GM12892 (cell line): Measurements from ENCODE around the gene FMN2. TPM values are rescaled to one million over a fixed set of nuclear protein-coding genes. Genes with fewer than 3 reads are reported as not detected.

Experiments
- DNase-seq: peaks from one replicate; pipeline ENCODE4 v3.0.0; 2011; ENCODE audit not compliant: insufficient read length
- FAIRE-seq: peaks from 2 replicates; lab custom pipeline; 2011; peaks lifted over from hg19 to GRCh38; lab: Jason Lieb, UNC
- POLR2A ChIP-seq: IDR thresholded peaks from 2 replicates; pipeline ENCODE4 v1.6.1; 2011; ENCODE audit warnings: low read depth, low read length, control low read depth
- POLR2AphosphoS5 ChIP-seq: IDR thresholded peaks from 2 replicates; pipeline ENCODE4 v1.6.1; 2011; ENCODE audit warnings: low read depth, low read length, control low read depth
- TAF1 ChIP-seq: IDR thresholded peaks from 2 replicates; pipeline ENCODE4 v1.6.1; 2011; ENCODE audit warnings: low read depth, mild to moderate bottlenecking, control low read depth, low read length, borderline replicate concordance
- polyA plus RNA-seq: library from polyadenylated mRNA; unstranded; fragments of >200 nt; gene quantifications from one replicate; pipeline ENCODE4 v1.2.1, GENCODE V29; 2012; ENCODE audit warnings: missing spikeins, inconsistent platforms; ENCODE audit not compliant: missing spikeins

FMN2 gene
- polyA plus RNA-seq, result not detected

- FAIRE-seq (no peak), DNase-seq (peak; percentile 15)
- TF ChIP-seq POLR2A, result no peak
Observed at GRCh38 chr1:240091614-240092300, at the start of gene FMN2. Gene FMN2, plus strand, starts transcription at chr1:240091883. Its CDS starts 227 bp downstream, at chr1:240092110.

- no peak for TF ChIP-seq TAF1
- TF ChIP-seq POLR2AphosphoS5, result no peak
- no peak for TF ChIP-seq POLR2A
- FAIRE-seq, result no peak
- no peak for DNase-seq
Observed at GRCh38 chr1:240044620-240045019, 47.1 kb upstream of the FMN2 start.

- no peak for TF ChIP-seq TAF1
- TF ChIP-seq POLR2AphosphoS5, result no peak
- no peak for TF ChIP-seq POLR2A
- FAIRE-seq (no peak), DNase-seq (no peak)
Observed at GRCh38 chr1:240046000-240046399, 45.7 kb upstream of the FMN2 start.

GRCh38 chr1:240054109-240054701 is 37.5 kb upstream of the FMN2 start:
- DNase-seq (no peak), FAIRE-seq (no peak)
- no peak for TF ChIP-seq TAF1

- DNase-seq (no peak), FAIRE-seq (no peak)
- TF ChIP-seq POLR2AphosphoS5 (no peak), TAF1 (no peak), POLR2A (no peak)
Observed at GRCh38 chr1:240055936-240056335, 35.7 kb upstream of the FMN2 start.

GRCh38 chr1:240056350-240056749 is 35.3 kb upstream of the FMN2 start:
- DNase-seq (no peak), FAIRE-seq (no peak)
- TF ChIP-seq TAF1, result no peak
- no peak for TF ChIP-seq POLR2A
- TF ChIP-seq POLR2AphosphoS5, result no peak

GRCh38 chr1:240058049-240058448 is 33.6 kb upstream of the FMN2 start:
- FAIRE-seq, result no peak
- TF ChIP-seq POLR2AphosphoS5, result no peak
- no peak for TF ChIP-seq TAF1
- no peak for TF ChIP-seq POLR2A
- DNase-seq, result no peak

GRCh38 chr1:240068961-240069360 is 22.7 kb upstream of the FMN2 start:
- FAIRE-seq (no peak), DNase-seq (no peak)
- no peak for TF ChIP-seq POLR2AphosphoS5
- TF ChIP-seq POLR2A, result no peak
- TF ChIP-seq TAF1, result no peak

- FAIRE-seq (no peak), DNase-seq (no peak)
- TF ChIP-seq POLR2A (no peak), POLR2AphosphoS5 (no peak), TAF1 (no peak)
Observed at GRCh38 chr1:240070188-240070587, 21.5 kb upstream of the FMN2 start.

- no peak for DNase-seq
- FAIRE-seq, result no peak
- no peak for TF ChIP-seq TAF1
- no peak for TF ChIP-seq POLR2A
- TF ChIP-seq POLR2AphosphoS5, result no peak
Observed at GRCh38 chr1:240073097-240073496, 18.6 kb upstream of the FMN2 start.

GRCh38 chr1:240074422-240074821 is 17.3 kb upstream of the FMN2 start:
- DNase-seq (no peak), FAIRE-seq (no peak)
- TF ChIP-seq POLR2AphosphoS5, result no peak
- TF ChIP-seq TAF1, result no peak
- TF ChIP-seq POLR2A, result no peak

GRCh38 chr1:240074908-240075307 is 16.8 kb upstream of the FMN2 start:
- FAIRE-seq, result no peak
- DNase-seq, result no peak
- TF ChIP-seq POLR2A (no peak), POLR2AphosphoS5 (no peak), TAF1 (no peak)

GRCh38 chr1:240084337-240084736 is 7.3 kb upstream of the FMN2 start:
- TF ChIP-seq TAF1 (no peak), POLR2AphosphoS5 (no peak), POLR2A (no peak)
- no peak for DNase-seq
- FAIRE-seq, result no peak
